Measurements from ENCODE around the gene ZBTB39.
"Not testable (repeated sequence)": the region's sequence is repeated elsewhere in the genome, so short reads cannot be mapped to it uniquely, and the experiment has no call there.

The ZBTB39 gene

DNA sequence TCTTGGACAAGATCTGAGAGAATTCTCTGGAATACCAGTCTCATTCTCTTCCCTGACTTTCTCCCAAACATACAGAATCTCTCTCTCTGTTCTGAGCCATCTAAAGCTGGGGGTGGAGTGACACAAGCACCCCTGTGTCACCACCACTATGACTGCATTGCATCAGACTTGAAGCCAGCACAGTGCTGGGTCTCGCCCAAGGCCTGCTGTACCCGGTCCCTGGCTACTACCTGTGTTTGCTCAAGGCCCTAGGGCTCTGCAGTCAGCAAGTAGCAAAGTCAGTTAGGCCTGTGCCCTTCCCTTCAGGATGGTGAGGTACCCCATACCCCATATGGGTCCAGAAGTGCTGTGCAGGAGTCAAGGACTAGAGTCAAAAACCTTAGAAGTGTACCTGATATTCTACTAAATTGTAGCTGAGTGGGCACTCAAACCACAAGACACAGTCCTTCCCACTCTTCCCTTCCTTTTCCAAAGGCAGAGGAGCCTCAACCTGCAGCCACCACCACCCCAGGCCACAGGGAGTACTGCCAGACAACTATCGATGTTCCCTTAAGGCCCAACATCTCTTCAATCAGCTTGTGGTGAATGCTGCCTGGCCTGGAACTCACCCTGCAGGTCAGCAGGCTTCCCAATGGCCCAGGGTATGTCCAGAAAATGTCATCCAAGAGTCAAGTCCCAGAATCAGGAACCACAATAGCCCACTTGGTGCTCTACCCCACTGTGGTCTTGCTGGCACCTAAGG, 27.8 kb downstream of the ZBTB39 start:
- no peak for DNase-seq

DNA sequence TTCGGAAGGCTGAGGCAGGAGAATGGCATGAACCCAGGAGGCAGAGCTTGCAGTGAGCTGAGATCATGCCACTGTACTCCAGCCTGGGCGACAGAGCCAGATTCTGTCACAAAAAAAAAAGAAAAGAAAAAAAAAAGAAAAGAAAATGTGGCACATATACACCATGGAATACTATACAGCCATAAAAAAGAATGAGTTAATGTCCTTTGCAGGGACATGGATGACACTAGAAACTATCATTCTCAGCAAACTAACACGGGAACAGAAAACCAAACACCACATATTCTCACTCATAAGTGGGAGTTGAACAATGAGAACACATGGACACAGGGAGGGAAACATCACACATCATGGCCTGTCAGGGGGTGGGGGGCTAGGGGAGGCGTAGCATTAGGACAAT, 29.0 kb downstream of the ZBTB39 start:
- DNase-seq: not testable (repeated sequence)

GRCh38 chr12:56974224-56974623, 32.1 kb downstream of the ZBTB39 start:
- DNase-seq: not testable (repeated sequence)

DNA sequence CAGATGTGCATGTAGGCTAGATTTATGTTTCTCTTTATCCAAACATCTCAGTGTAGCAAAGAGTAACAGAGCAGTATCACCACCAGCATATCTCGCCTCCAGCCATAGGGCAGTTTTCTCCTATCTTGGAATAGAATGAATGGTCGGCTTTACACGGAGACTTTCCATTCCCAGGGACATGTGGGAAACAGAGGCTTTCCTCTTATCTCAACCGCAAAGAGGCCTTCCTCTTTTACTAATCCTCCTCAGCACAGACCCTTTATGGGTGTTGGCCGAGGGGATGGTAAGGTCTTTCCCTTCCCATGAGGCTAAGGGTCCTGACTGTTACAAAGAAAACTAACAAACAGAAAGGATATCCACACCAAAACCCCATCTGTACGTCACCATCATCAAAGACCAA, 37.4 kb downstream of the ZBTB39 start:
- not testable (repeated sequence) for DNase-seq

DNA sequence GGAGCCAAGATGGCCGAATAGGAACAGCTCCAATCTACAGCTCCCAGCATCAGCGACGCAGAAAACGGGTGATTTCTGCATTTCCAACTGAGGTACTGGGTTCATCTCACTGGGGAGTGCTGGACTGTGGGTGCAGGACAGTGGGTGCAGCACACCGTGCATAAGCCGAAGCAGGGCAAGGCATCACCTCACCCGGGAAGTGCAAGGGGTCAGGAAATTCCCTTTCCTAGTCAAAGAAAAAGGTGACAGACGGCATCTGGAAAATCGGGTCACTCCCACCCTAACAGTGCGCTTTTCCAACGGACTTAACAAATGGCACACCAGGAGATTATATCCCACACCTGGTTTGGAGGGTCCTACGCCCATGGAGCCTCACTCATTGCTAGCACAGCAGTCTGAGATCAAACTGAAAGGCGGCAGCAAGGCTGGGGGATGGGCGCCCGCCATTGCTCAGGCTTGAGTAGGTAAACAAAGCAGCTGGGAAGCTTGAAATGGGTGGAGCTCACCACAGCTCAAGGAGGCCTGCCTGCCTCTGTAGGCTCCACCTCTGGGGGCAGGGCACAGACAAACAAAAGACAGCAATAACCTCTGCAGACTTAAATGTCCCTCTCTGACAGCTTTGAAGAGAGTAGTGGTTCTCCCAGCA, 40.2 kb downstream of the ZBTB39 start:
- DNase-seq: not testable (repeated sequence)

DNA sequence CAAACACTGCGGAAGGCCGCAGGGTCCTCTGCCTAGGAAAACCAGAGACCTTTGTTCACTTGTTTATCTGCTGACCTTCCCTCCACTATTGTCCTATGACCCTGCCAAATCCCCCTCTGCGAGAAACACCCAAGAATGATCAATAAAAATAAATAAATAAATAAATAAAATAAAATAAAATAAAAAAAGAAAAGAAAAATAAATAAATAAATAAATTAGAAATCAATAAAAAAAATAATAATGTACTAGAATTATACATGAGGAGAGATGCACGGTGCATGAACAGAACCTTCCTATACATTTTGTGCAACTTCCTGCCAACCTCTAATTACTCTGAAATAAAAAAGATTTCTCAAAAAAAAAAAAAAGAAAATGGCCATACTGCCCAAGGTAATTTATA, 41.2 kb downstream of the ZBTB39 start:
- not testable (repeated sequence) for DNase-seq

DNA sequence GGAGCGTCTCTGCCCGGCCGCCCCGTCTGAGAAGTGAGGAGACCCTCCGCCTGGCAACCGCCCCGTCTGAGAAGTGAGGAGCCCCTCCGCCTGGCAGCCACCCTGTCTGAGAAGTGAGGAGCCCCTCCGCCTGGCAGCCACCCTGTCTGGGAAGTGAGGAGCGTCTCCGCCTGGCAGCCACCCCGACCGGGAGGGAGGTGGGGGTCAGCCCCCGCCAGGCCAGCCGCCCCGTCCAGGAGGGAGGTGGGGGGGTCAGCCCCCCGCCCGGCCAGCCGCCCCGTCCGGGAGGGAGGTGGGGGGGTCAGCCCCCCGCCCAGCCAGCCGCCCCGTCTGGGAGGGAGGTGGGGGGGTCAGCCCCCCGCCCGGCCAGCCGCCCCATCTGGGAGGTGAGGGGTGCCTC, 42.8 kb downstream of the ZBTB39 start:
- DNase-seq: not testable (repeated sequence)

DNA sequence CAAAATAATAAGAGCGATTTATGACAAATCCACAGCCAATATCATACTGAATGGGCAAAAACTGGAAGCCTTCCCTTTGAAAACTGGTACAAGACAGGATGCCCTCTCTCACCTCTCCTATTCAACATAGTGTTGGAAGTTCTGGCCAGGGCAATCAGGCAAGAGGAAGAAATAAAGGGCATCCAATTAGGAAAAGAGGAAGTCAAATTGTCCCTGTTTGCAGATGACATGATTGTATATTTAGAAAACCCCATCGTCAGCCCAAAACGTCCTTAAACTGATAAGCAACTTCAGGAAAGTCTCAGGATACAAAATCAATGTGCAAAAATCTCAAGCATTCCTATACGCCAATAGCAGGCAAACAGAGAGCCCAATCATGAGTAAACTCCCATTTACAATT, 44.1 kb downstream of the ZBTB39 start:
- DNase-seq: not testable (repeated sequence)

DNA sequence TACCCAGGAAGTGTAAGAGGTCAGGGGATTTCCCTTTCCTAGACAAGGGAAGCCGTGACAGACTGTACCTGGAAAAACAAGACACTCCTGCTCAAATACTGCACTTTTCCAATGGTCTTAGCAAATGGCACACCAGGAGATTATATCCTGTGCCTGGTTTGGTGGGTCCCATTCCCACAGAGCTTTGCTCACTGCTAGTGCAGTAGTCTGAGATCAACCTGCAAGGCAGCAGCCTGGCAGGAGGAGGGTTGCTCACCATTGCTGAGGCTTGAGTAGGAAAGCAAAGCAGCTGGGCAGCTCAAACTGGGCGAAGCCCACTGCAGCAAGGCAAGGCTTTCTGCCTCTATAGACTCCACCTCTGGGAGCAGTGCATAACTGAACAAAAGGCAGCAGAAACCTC, 47.9 kb downstream of the ZBTB39 start:
- no peak for DNase-seq

GRCh38 chr12:56957229-56958052, 48.9 kb downstream of the ZBTB39 start, which contains the start of gene RDH16:
Gene RDH16 (minus strand): TSS chr12:56957608. CDS start chr12:56957462, 146 bp downstream.
- DNase-seq: no peak

GRCh38 chr12:56955631-56956256, 50.6 kb downstream of the ZBTB39 start:
- DNase-seq: no peak

DNA sequence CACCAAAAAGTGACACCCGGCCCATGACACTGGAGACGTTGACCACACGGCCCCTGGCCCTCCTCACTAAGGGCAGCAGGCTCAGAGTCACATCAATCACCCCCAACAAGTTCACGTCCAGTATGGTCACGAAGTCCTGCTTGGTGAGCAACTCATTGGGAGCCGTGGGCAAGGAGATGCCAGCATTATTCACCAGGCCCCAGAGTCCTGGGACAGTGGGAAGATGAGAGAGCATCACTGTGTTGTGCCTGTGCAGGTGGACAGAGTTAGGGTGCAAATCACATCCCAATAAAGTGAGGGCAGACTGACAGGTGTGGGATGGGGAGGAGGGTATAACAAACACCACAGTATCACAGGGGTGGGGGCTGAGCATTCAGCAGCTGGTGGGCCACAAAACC, 51.4 kb downstream of the ZBTB39 start:
- no peak for DNase-seq

DNA sequence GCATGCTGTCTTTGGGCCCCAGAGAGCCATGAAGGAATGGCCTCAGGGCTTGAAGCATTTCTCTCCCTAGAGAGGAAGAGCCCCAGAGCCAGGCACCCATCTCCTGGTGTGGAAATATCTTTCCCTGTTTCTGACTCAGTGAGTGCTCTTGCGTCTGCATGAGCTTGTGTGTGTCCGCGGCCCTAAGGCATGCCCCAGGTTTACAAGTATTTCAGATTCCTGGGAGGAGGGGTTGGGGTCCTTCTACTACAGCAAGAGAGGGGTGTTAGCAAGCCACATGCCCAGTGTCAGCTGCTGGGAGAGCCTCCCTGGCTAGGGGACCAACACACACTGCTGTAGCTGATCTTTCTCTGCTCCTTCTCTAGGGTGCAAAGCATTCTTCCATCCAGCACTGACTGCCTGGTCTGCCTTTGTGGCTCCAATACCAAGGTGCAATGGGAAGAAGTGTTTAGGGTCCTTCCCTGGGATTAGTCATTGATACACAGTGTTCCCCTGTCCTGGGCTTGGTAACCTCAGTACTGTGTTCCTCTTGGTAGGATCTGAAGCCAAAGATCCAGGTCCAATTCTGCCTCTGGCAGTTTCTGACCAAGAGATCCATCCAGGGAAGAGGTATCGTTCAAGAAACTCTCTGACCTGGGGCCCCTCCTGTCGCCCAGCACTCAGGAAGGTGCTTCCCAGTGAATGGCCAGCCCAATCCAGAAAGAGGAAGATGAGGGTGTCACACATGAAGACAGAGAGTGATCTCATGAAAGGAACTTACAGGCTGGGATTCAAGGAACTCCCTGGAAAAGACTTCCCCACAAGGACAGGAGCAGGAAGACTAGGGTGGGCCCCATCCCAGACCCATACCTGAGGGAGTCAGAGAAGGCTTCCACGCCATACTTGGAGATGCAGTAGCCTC, 52.0 kb downstream of the ZBTB39 start:
- no peak for DNase-seq

DNA sequence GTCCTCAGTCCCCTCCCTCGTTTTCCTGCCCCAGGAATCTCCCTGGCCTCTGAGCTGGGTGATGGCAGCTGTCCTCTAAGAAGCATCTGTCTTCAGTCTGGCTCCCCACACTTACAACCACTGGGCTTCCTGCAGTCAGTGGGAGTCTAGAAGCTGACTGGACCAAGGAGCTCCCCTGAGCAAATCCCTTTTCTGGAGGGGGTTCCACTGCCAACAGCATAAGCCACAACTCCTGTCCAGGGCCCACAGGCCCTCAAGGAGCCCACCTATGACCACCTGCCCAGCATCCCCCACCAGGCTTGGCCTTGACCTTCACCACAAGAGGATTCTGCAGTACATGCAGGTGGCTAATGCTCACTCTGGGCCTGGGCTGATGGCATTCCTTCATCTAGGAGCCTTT, 53.0 kb downstream of the ZBTB39 start:
- DNase-seq: no peak

GRCh38 chr12:56951582-56952339, 54.6 kb downstream of the ZBTB39 start:
- no peak for DNase-seq

- DNase-seq: no peak
Measured at GRCh38 chr12:56948881-56949280, 57.5 kb downstream of the ZBTB39 start.

All from NCI-H774 (cell line).